GM18868 (cell line): ENCODE data around the gene TMEM135.
"Not testable (repeated sequence)": the region's sequence is repeated elsewhere in the genome, so short reads cannot be mapped to it uniquely, and the experiment has no call there.

ENCODE experiments used
- ATAC-seq: cut with Tn5 transposase; IDR thresholded peaks from one replicate; pipeline ENCODE4 v1.9.1; 2021; ENCODE audit warnings: mild to moderate bottlenecking, moderate library complexity; ENCODE audit not compliant: unreplicated experiment

TMEM135 gene

GRCh38 chr11:87020336-87020735, 17.4 kb upstream of the TMEM135 start:
- no peak for ATAC-seq

- no peak for ATAC-seq
These were observed 16.9 kb upstream of the TMEM135 start for GRCh38 chr11:87020764-87021365.

GRCh38 chr11:87022254-87022653, 15.5 kb upstream of the TMEM135 start:
- ATAC-seq, result no peak

GRCh38 chr11:87022738-87023137, 15.0 kb upstream of the TMEM135 start:
- ATAC-seq, result no peak

GRCh38 chr11:87026415-87026814, 11.3 kb upstream of the TMEM135 start:
- not testable (repeated sequence) for ATAC-seq

- ATAC-seq, result peak; percentile 81
These were observed 7.2 kb upstream of the TMEM135 start for GRCh38 chr11:87030458-87031054.

GRCh38 chr11:87031433-87032170, 6.1 kb upstream of the TMEM135 start:
- ATAC-seq, result no peak

- ATAC-seq, result no peak
These were observed 4.2 kb upstream of the TMEM135 start for GRCh38 chr11:87033561-87033960.

GRCh38 chr11:87035976-87036583, 1.7 kb upstream of the TMEM135 start:
- ATAC-seq, result no peak

GRCh38 chr11:87036756-87037449, 831 bp upstream of the TMEM135 start:
- peak; percentile 3 for ATAC-seq

GRCh38 chr11:87038235-87038977, 672 bp downstream of the TMEM135 start:
- no peak for ATAC-seq

- no peak for ATAC-seq
These were observed 1.6 kb downstream of the TMEM135 start for GRCh38 chr11:87039371-87039770.

- no peak for ATAC-seq
These were observed 6.2 kb downstream of the TMEM135 start for GRCh38 chr11:87043894-87044293.

- no peak for ATAC-seq
These were observed 9.1 kb downstream of the TMEM135 start for GRCh38 chr11:87046824-87047223.

- ATAC-seq, result no peak
These were observed 18.4 kb downstream of the TMEM135 start for GRCh38 chr11:87056091-87056490.

- no peak for ATAC-seq
These were observed 20.0 kb downstream of the TMEM135 start for GRCh38 chr11:87057749-87058148.

GRCh38 chr11:87059596-87060390, 22.1 kb downstream of the TMEM135 start:
- no peak for ATAC-seq

GRCh38 chr11:87061766-87062165, 24.0 kb downstream of the TMEM135 start:
- ATAC-seq, result no peak

- no peak for ATAC-seq
These were observed 26.2 kb downstream of the TMEM135 start for GRCh38 chr11:87063982-87064381.

- ATAC-seq, result no peak
These were observed 35.1 kb downstream of the TMEM135 start for GRCh38 chr11:87072787-87073186.
